Retinal pigment epithelial cell (primary cell): ENCODE data around the gene DIP2B.

Experiments
- DNase-seq: peaks from one replicate; pipeline ENCODE4 v3.0.0-alpha.2; 2010; ENCODE audit warnings: low read depth
- H3K4me3 ChIP-seq: 2 replicates; pipeline ENCODE4 v1.5.1; 2011; ENCODE audit warnings: mild to moderate bottlenecking, low read length, control low read depth, moderate library complexity
- CTCF ChIP-seq: conservative IDR thresholded peaks from 2 replicates; pipeline ENCODE4 v1.5.1; 2011; ENCODE audit warnings: low read depth, low read length, control low read depth, inconsistent platforms

The DIP2B gene

GRCh38 chr12:50508970-50509663 lies 4.3 kb downstream of the DIP2B start:
- no peak for TF ChIP-seq CTCF
- DNase-seq, result no peak
- no peak overlapping the region for H3K4me3 ChIP-seq

GRCh38 chr12:50514526-50515276 lies 9.9 kb downstream of the DIP2B start:
- H3K4me3 ChIP-seq, result no peak overlapping the region
- DNase-seq, result no peak
- no peak for TF ChIP-seq CTCF

GRCh38 chr12:50515587-50515986 lies 10.8 kb downstream of the DIP2B start:
- no peak for TF ChIP-seq CTCF

GRCh38 chr12:50517421-50518048 lies 12.8 kb downstream of the DIP2B start:
- peak overlapping the region; percentile 14 for H3K4me3 ChIP-seq
- no peak for TF ChIP-seq CTCF
- peak; percentile 78 for DNase-seq

More at GRCh38 chr12:50515587-50515986, 10.8 kb downstream of the DIP2B start:
- DNase-seq, result no peak
- H3K4me3 ChIP-seq, result no peak overlapping the region

GRCh38 chr12:50518090-50518489 lies 13.3 kb downstream of the DIP2B start:
- no peak overlapping the region for H3K4me3 ChIP-seq
- no peak for DNase-seq
- TF ChIP-seq CTCF, result no peak

GRCh38 chr12:50519353-50519752 lies 14.6 kb downstream of the DIP2B start:
- TF ChIP-seq CTCF, result no peak
- no peak overlapping the region for H3K4me3 ChIP-seq
- DNase-seq, result no peak
